Ishikawa (cell line): ENCODE measurements around the gene MZB1.

ENCODE experiments used
- CREB1 ChIP-seq: IDR thresholded peaks from 2 replicates; pipeline ENCODE4 v1.6.1; 2012; ENCODE audit warnings: low read depth
- EP300 ChIP-seq: IDR thresholded peaks from 2 replicates; pipeline ENCODE4 v1.6.1; 2012; ENCODE audit warnings: borderline replicate concordance
- FOXM1 ChIP-seq: IDR thresholded peaks from 2 replicates; pipeline ENCODE4 v1.6.1; 2012; ENCODE audit warnings: low read depth, borderline replicate concordance
- RAD21 ChIP-seq: IDR thresholded peaks from 2 replicates; pipeline ENCODE4 v1.6.1; 2012; ENCODE audit warnings: low read depth
- TAF1 ChIP-seq: IDR thresholded peaks from 2 replicates; pipeline ENCODE4 v1.6.1; 2012; ENCODE audit warnings: low read depth, mild to moderate bottlenecking
- YY1 ChIP-seq: IDR thresholded peaks from 2 replicates; pipeline ENCODE4 v1.6.1; 2012; ENCODE audit warnings: low read depth

DNA sequence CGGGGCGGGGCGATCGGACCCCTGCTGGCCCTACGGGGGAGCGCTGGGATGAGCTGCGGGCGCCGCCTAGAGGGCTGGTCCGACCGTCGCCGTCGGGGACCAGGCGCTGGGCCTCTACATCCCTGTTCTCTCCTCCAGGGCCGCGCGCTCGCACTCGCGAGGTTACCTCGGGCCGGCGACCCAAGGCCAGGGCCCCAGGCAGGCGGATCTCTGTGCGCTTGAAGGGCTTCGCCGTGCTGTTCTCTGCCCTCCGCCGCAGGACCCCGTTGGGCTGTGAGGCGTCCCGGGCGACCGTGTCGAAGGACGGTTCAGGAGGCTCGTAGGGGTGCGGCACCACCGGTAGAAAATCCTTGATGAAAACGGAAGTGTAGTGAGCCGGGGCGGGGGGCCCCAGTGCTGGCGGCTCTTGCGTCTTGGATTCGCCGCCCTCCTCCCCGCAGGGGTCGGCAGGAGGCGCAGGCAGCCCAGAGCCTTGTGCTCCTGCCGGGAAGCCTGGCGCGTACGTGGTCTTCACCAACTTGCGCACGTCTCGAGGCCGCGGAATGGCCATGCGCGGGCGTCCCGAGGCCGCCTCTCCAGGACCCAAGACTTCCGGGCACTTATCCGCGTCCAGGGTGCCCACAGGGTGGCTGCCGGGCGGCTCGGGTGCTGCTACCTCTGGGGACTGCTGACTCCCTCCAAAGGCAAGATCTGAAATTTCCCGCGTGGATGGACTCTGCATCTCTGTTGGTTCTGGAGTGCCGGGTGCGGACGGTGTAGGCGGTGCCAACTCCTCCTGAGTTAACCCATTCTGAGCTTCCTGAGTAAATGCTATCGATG is 3.2 kb upstream of the MZB1 start:
- TF ChIP-seq EP300 (no peak), FOXM1 (no peak), YY1 (no peak), CREB1 (no peak), TAF1 (no peak), RAD21 (no peak)
